ENCODE data around the gene PNKD.

Gene PNKD

DNA sequence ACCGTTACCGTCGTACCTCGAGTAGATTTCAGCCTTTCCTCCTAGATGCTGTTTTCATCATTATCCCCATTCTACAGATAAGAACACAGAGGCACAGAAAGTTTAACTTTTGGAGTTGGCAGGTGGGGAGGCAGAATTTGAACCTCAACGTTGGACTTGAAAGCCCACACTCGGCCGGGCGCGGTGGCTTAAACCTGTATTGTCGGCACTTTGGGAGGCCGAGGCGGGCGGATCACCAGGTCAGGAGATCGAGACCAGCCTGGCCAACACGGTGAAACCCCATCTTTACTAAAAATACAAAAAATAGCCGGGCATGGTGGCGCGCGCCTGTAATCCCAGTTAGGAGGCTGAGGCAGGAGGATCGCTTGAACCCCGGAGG is 97.8 kb downstream of the PNKD start:
- TF ChIP-seq, protein P1, sequence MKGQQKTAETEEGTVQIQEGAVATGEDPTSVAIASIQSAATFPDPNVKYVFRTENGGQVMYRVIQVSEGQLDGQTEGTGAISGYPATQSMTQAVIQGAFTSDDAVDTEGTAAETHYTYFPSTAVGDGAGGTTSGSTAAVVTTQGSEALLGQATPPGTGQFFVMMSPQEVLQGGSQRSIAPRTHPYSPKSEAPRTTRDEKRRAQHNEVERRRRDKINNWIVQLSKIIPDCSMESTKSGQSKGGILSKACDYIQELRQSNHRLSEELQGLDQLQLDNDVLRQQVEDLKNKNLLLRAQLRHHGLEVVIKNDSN (IDR thresholded peaks at IDR 0.05), result no peak
- TF ChIP-seq ZBTB7A (IDR thresholded peaks at IDR 0.05; ENCODE audit: low read depth) (no peak), TEAD4 (IDR thresholded peaks at IDR 0.05) (no peak), EGR1 (IDR thresholded peaks at IDR 0.05) (no peak), NFIC (IDR thresholded peaks at IDR 0.05) (no peak), EP300 (IDR thresholded peaks at IDR 0.05; ENCODE audit: borderline replicate concordance) (no peak), TCF12 (IDR thresholded peaks at IDR 0.05; ENCODE audit: low read depth) (no peak), FOXM1 (IDR thresholded peaks at IDR 0.05; ENCODE audit: borderline replicate concordance, low read depth) (no peak), CREB1 (IDR thresholded peaks at IDR 0.05; ENCODE audit: low read depth) (no peak), REST (IDR thresholded peaks at IDR 0.05; ENCODE audit: low read depth) (no peak), CEBPB (IDR thresholded peaks at IDR 0.05) (no peak), YY1 (IDR thresholded peaks at IDR 0.05; ENCODE audit: low read depth) (no peak), TAF1 (IDR thresholded peaks at IDR 0.05; ENCODE audit: low read depth) (no peak)

DNA sequence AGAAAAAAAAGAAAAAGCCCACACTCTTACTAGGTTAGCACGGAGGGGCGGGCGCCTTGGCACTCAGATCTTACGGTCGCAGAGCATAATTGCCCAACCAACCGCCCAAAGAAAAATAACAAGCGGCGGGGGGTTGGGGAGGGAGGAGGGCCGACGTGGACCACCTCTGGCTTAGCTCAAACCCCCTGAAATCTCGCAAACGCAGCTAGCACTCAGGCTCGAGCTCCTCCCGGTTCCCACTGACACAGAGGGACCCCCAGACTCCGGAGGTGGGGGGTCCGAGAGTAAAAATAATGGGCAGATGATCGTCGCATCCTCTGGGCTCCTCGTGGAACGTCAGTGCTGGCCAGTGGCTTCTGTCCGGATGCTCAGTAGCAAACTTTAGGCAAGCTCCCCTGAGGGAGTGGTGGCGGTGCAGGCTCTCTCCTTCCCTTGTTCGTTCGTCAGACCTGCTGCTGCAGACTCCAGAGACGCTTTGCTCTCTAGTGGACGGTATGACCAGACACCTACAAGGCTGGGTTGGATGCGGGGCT is 98.4 kb downstream of the PNKD start:
- TF ChIP-seq TCF12 (IDR thresholded peaks at IDR 0.05; ENCODE audit: low read depth), result no peak
- no peak for TF ChIP-seq RAD21 (IDR thresholded peaks at IDR 0.05; ENCODE audit: low read depth)

DNA sequence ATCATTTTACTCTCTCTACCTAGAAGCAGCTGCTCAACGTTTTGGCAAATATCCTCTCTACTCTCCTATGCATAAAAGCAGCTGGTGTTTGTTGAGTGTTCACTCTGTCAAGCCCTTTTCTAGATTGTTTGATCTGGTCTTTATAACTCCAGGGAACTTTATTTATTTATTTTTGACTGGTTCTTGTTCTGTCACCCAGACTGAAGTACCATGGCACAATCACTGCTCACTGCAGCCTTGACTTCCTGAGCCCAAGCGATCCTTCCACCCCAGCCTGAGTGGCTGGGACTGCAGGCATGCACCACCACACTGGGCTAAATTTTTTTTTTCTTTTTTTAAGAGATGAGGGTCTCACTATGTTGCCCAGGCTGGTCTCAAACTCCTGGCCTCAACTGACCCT is 99.0 kb downstream of the PNKD start:
- no peak for TF ChIP-seq TAF1 (IDR thresholded peaks at IDR 0.05; ENCODE audit: low read depth)
- TF ChIP-seq TEAD4 (IDR thresholded peaks at IDR 0.05), result no peak
- TF ChIP-seq, protein P2, sequence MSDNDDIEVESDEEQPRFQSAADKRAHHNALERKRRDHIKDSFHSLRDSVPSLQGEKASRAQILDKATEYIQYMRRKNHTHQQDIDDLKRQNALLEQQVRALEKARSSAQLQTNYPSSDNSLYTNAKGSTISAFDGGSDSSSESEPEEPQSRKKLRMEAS (IDR thresholded peaks at IDR 0.05), result no peak
- TF ChIP-seq CEBPB (IDR thresholded peaks at IDR 0.05), result no peak
- no peak for TF ChIP-seq NFIC (IDR thresholded peaks at IDR 0.05)
- no peak for TF ChIP-seq YY1 (IDR thresholded peaks at IDR 0.05; ENCODE audit: low read depth)
- no peak for TF ChIP-seq REST (IDR thresholded peaks at IDR 0.05; ENCODE audit: low read depth)
- TF ChIP-seq RAD21 (IDR thresholded peaks at IDR 0.05; ENCODE audit: low read depth), result no peak
- TF ChIP-seq ZBTB7A (IDR thresholded peaks at IDR 0.05; ENCODE audit: low read depth), result no peak
- TF ChIP-seq FOXM1 (IDR thresholded peaks at IDR 0.05; ENCODE audit: borderline replicate concordance, low read depth), result no peak
- no peak for TF ChIP-seq EGR1 (IDR thresholded peaks at IDR 0.05)
- TF ChIP-seq, protein P1 (IDR thresholded peaks at IDR 0.05), result no peak
- TF ChIP-seq EP300 (IDR thresholded peaks at IDR 0.05; ENCODE audit: borderline replicate concordance), result no peak
- TF ChIP-seq TCF12 (IDR thresholded peaks at IDR 0.05; ENCODE audit: low read depth), result no peak
- TF ChIP-seq CREB1 (IDR thresholded peaks at IDR 0.05; ENCODE audit: low read depth), result no peak

GRCh38 chr2:218370410-218371063 is 100.2 kb downstream of the PNKD start:
- TF ChIP-seq REST (IDR thresholded peaks at IDR 0.05; ENCODE audit: low read depth) (no peak), NFIC (IDR thresholded peaks at IDR 0.05) (no peak), ZBTB7A (IDR thresholded peaks at IDR 0.05; ENCODE audit: low read depth) (no peak), CEBPB (IDR thresholded peaks at IDR 0.05) (no peak), YY1 (IDR thresholded peaks at IDR 0.05; ENCODE audit: low read depth) (no peak), TEAD4 (IDR thresholded peaks at IDR 0.05) (no peak), TAF1 (IDR thresholded peaks at IDR 0.05; ENCODE audit: low read depth) (no peak), FOXM1 (IDR thresholded peaks at IDR 0.05; ENCODE audit: borderline replicate concordance, low read depth) (no peak), EGR1 (IDR thresholded peaks at IDR 0.05) (no peak), CREB1 (IDR thresholded peaks at IDR 0.05; ENCODE audit: low read depth) (no peak)
- TF ChIP-seq, protein P2 (IDR thresholded peaks at IDR 0.05), result no peak
- TF ChIP-seq, protein P1 (IDR thresholded peaks at IDR 0.05), result no peak
